Endometrial microvascular endothelial cells (primary cell): ENCODE measurements around the gene FARP1. TPM values are rescaled to one million over a fixed set of nuclear protein-coding genes. Genes with fewer than 3 reads are reported as not detected.

Experiments
- in situ Hi-C: cut with HindIII; loops from 2 replicates; pipeline ENCODE4 v1.10.0; 2017; ENCODE audit warnings: low sequenced_read_pairs, low pct_unique_long_range_greater_than_20kb; ENCODE audit errors: inconsistent ontology term
- total RNA-seq: library from RNA; depleted of rRNA; stranded (reverse); fragments of >200 nt; gene quantifications from one replicate; pipeline ENCODE4 v1.2.3, GENCODE V29; 2015; ENCODE audit errors: inconsistent ontology term

Gene FARP1
- total RNA-seq, 1 donor from 2014 or later = 67.3 TPM

GRCh38 chr13:98328511-98328910 lies 185.6 kb downstream of the FARP1 start:
- in situ Hi-C loops = no loop called here

- in situ Hi-C loops = no loop called here
These were observed 189.3 kb downstream of the FARP1 start for GRCh38 chr13:98332222-98332621.

- in situ Hi-C loops = no loop called here
These were observed 189.8 kb downstream of the FARP1 start for GRCh38 chr13:98332691-98333090.

GRCh38 chr13:98333486-98333885 lies 190.6 kb downstream of the FARP1 start:
- in situ Hi-C loops = no loop called here

- in situ Hi-C loops = no loop called here
These were observed 191.8 kb downstream of the FARP1 start for GRCh38 chr13:98334620-98335205.

- in situ Hi-C loops = no loop called here
These were observed 192.8 kb downstream of the FARP1 start for GRCh38 chr13:98335721-98336120.

- in situ Hi-C loops = no loop called here
These were observed 195.4 kb downstream of the FARP1 start for GRCh38 chr13:98338310-98338709.

GRCh38 chr13:98339684-98340425 lies 197.0 kb downstream of the FARP1 start:
- in situ Hi-C loops = no loop called here

GRCh38 chr13:98342953-98343352 lies 200.1 kb downstream of the FARP1 start:
- in situ Hi-C loops = no loop called here

GRCh38 chr13:98343461-98343860 lies 200.6 kb downstream of the FARP1 start:
- in situ Hi-C loops = no loop called here

GRCh38 chr13:98344392-98344791 lies 201.5 kb downstream of the FARP1 start:
- in situ Hi-C loops = no loop called here

GRCh38 chr13:98345107-98345935 lies 202.4 kb downstream of the FARP1 start:
- in situ Hi-C loops = no loop called here

- in situ Hi-C loops = no loop called here
These were observed 204.2 kb downstream of the FARP1 start for GRCh38 chr13:98346904-98347636.

- in situ Hi-C loops = no loop called here
These were observed 204.9 kb downstream of the FARP1 start for GRCh38 chr13:98347756-98348155.

GRCh38 chr13:98348466-98349200 lies 205.7 kb downstream of the FARP1 start:
- in situ Hi-C loops = no loop called here

GRCh38 chr13:98349731-98350305 lies 206.9 kb downstream of the FARP1 start:
- in situ Hi-C loops = no loop called here

GRCh38 chr13:98350746-98351330 lies 207.9 kb downstream of the FARP1 start:
- in situ Hi-C loops = no loop called here

GRCh38 chr13:98351636-98352035 lies 208.7 kb downstream of the FARP1 start:
- in situ Hi-C loops = no loop called here
